B cell (primary cell): ENCODE measurements around the gene MUL1. TPM values are rescaled to one million over a fixed set of nuclear protein-coding genes. Genes with fewer than 3 reads are reported as not detected.

Source experiments
- ATAC-seq: fragments of 200-7000 bp; cut with Tn5 transposase; one replicate; pipeline ENCODE4 v1.10.0; 2021; ENCODE audit warnings: low read depth, mild to moderate bottlenecking, moderate number of reproducible peaks, moderate library complexity
- CTCF ChIA-PET: fragments of 350-600 bp; sonication (Branson Sonifier 250); formaldehyde crosslinking; loops from one replicate; lab custom pipeline; 2021; ENCODE audit warnings: antibody characterized with exemption, inconsistent platforms; lab: Charles Lee
- POLR2A ChIA-PET: fragments of 350-600 bp; sonication (Branson Sonifier 250); formaldehyde crosslinking; loops from one replicate; lab custom pipeline; 2021; ENCODE audit warnings: antibody characterized with exemption; lab: Charles Lee
- DNase-seq: peaks from one replicate; pipeline ENCODE4 v3.0.0; 2013
- H2AFZ ChIP-seq: 2 replicates; pipeline ENCODE4 v1.6.1; 2012; ENCODE audit warnings: mild to moderate bottlenecking, low read depth, low read length; ENCODE audit not compliant: insufficient read depth, poor library complexity, severe bottlenecking
- H3K27ac ChIP-seq, 2 donors: 1 replicate in 1 of 2; 2 replicates in 1 of 2; pipeline ENCODE4 v1.5.1; 2012 to 2013; ENCODE audit warnings: low read length in 2 of 2, mild to moderate bottlenecking in 2 of 2, moderate library complexity in 1 of 2
- H3K27me3 ChIP-seq, 4 experiments: fragments of 200-600 bp in 1 of 4; sonication (generic) in 1 of 4; replicated peaks in 1 of 4; 1 replicate in 2 of 4; 2 replicates in 2 of 4; pipeline versions ENCODE4 v1.6.1 to v1.7.0; 2013 to 2016; ENCODE audit warnings: low read length in 3 of 4, mild to moderate bottlenecking in 2 of 4, mixed read lengths in 1 of 4, moderate library complexity in 1 of 4; ENCODE audit not compliant: insufficient read depth in 4 of 4, control insufficient read depth in 3 of 4; ENCODE audit errors: control extremely low read depth in 1 of 4
- H3K36me3 ChIP-seq, 2 experiments: replicated peaks in 1 of 2; 1 replicate in 1 of 2; 2 replicates in 1 of 2; pipeline versions ENCODE4 v1.6.1 to v1.7.1; 2013; ENCODE audit warnings: low read length in 1 of 2; ENCODE audit not compliant: insufficient read depth in 2 of 2, control insufficient read depth in 1 of 2; ENCODE audit errors: control extremely low read depth in 1 of 2, extremely low read depth in 1 of 2
- H3K4me1 ChIP-seq, 2 donors: fragments of 200-600 bp in 1 of 2; sonication (generic) in 1 of 2; 1 replicate in 1 of 2; 2 replicates in 1 of 2; pipeline versions ENCODE4 v1.5.1 to v1.6.1; 2013 to 2017; ENCODE audit warnings: low read length in 2 of 2; ENCODE audit not compliant: control insufficient read depth in 2 of 2, insufficient read depth in 2 of 2
- H3K4me2 ChIP-seq: replicated peaks from 2 replicates; pipeline ENCODE3; 2012; ENCODE audit warnings: mild to moderate bottlenecking, low read depth, low read length; ENCODE audit not compliant: poor library complexity, severe bottlenecking
- H3K4me3 ChIP-seq, 5 experiments: fragments of 200-600 bp in 1 of 5; sonication (generic) in 1 of 5; 1 replicate in 3 of 5; 2 replicates in 2 of 5; pipeline versions ENCODE4 v1.5.1 to v1.7.0; 2011 to 2016; ENCODE audit warnings: low read length in 4 of 5, mild to moderate bottlenecking in 4 of 5, low read depth in 2 of 5, control low read depth in 1 of 5, moderate library complexity in 1 of 5; ENCODE audit not compliant: insufficient read depth in 1 of 5; ENCODE audit errors: control extremely low read depth in 1 of 5, extremely low read depth in 1 of 5
- H3K79me2 ChIP-seq: fragments of 200-600 bp; sonication (generic); one replicate; pipeline ENCODE4 v1.6.0; 2016; ENCODE audit warnings: low read length; ENCODE audit not compliant: control insufficient read depth, insufficient read depth
- H3K9ac ChIP-seq: fragments of 200-600 bp; sonication (generic); 2 replicates; pipeline ENCODE4 v1.6.1; 2017; ENCODE audit warnings: mild to moderate bottlenecking, low read length, moderate library complexity
- H3K9me3 ChIP-seq, 3 donors: one replicate each; pipeline versions ENCODE4 v1.6.1 to v1.7.1; 2013; ENCODE audit warnings: low read length in 2 of 3; ENCODE audit not compliant: control insufficient read depth in 2 of 3, insufficient read depth in 1 of 3; ENCODE audit errors: control extremely low read depth in 1 of 3
- H4K20me1 ChIP-seq: 2 replicates; pipeline ENCODE4 v1.6.0; 2012; ENCODE audit warnings: mild to moderate bottlenecking, low read length; ENCODE audit not compliant: insufficient read depth, control insufficient read depth, poor library complexity, severe bottlenecking
- H3K27ac Mint-ChIP-seq: one replicate; pipeline ENCODE4 v1.8.0; 2021; ENCODE audit warnings: mixed read lengths
- H3K27me3 Mint-ChIP-seq: one replicate; pipeline ENCODE4 v1.8.0; 2021; ENCODE audit warnings: mixed read lengths
- H3K4me1 Mint-ChIP-seq: one replicate; pipeline ENCODE4 v1.8.0; 2021; ENCODE audit warnings: mixed read lengths
- H3K4me3 Mint-ChIP-seq: one replicate; pipeline ENCODE4 v1.8.0; 2021; ENCODE audit warnings: mixed read lengths
- H3K9me3 Mint-ChIP-seq: one replicate; pipeline ENCODE4 v1.8.0; 2022; ENCODE audit warnings: mixed read lengths; ENCODE audit not compliant: insufficient read depth
- CTCF ChIP-seq: fragments of 200-600 bp; IDR thresholded peaks from one replicate; pipeline ENCODE4 v1.8.0; 2022; ENCODE audit warnings: antibody characterized with exemption, mild to moderate bottlenecking
- EZH2 ChIP-seq: IDR thresholded peaks from 2 replicates; pipeline ENCODE4 v1.6.1; 2012; ENCODE audit warnings: borderline replicate concordance, low read depth, mild to moderate bottlenecking, moderate library complexity, low read length; ENCODE audit not compliant: insufficient read depth, poor library complexity, severe bottlenecking
- WGBS: methylation state at CpG from one replicate; pipeline ENCODE4 v1.1.5; 2013; ENCODE audit warnings: missing lambda C conversion rate; ENCODE audit not compliant: insufficient coverage; 5-methylcytosine and 5-hydroxymethylcytosine counted together
- intact Hi-C: fragments of 100-400 bp; cut with micrococcal nuclease; formaldehyde crosslinking; loops from one replicate; pipeline ENCODE4 v1.10.0; 2022
- polyA plus RNA-seq: library from polyadenylated mRNA; depleted of rRNA; stranded (reverse); fragments of >200 nt; gene quantifications from 2 replicates; pipeline ENCODE4 v1.2.3, GENCODE V29; 2012
- total RNA-seq, 2 donors: library from RNA; stranded (reverse); fragments of 120-200 nt in 1 of 2; gene quantifications; 1 replicate in 1 of 2; 2 replicates in 1 of 2; pipeline versions ENCODE4 v1.2.3 to v1.2.4, GENCODE V29; 2013 to 2022

The MUL1 gene
- total and polyA plus RNA-seq, 2 donors (not counting 1 experiment from before 2014, with no cell fraction given): 11.4 to 23.9 TPM

GRCh38 chr1:20555758-20556120, 47.8 kb upstream of the MUL1 start:
- WGBS: 81% methylated on average over 3 of the region's 4 CpGs
- Histone ChIP-seq H3K79me2 (no peaks in the 10 kb centered on the region), H3K9ac (no peak overlapping the region), H3K4me2 (no peak overlapping the region), H3K36me3 (no peaks in the 10 kb centered on the region), H2AFZ (no peak overlapping the region), H3K4me1 (peaks cover 3 to 8% of the 10 kb centered on the region in 2 donors), H3K9me3 (no peaks in the 10 kb centered on the region), H3K27ac (no peak overlapping the region), H3K4me3 (no peak overlapping the region), H4K20me1 (no peaks in the 10 kb centered on the region), H3K27me3 (peaks cover 0 to 44% (median 14%) of the 10 kb centered on the region in 4 experiments)
- Mint-ChIP-seq H3K9me3 (no peaks in the 10 kb centered on the region), H3K27me3 (peaks cover 31% of the 10 kb centered on the region), H3K4me3 (no peak overlapping the region), H3K4me1 (peaks cover 8% of the 10 kb centered on the region), H3K27ac (no peak overlapping the region)
- no peak for ATAC-seq
- no peak for TF ChIP-seq CTCF
- no peak for TF ChIP-seq EZH2
- ChIA-PET CTCF (no interaction called here), POLR2A (no interaction called here)
- intact Hi-C loops: no loop called here
- no peak for DNase-seq

GRCh38 chr1:20555025-20555757, 47.2 kb upstream of the MUL1 start:
- no peaks in the 10 kb centered on the region for H3K9me3 ChIP-seq
- WGBS: 76% methylated on average over 7 of the region's 7 CpGs
- ATAC-seq (no peak), DNase-seq (no peak)
- POLR2A ChIA-PET: no interaction called here
- H3K27ac Mint-ChIP-seq: no peak overlapping the region
- H3K4me3 Mint-ChIP-seq: no peak overlapping the region
- no peak overlapping the region for H3K27ac ChIP-seq
- H3K27me3 ChIP-seq: peaks cover 0 to 48% (median 16%) of the 10 kb centered on the region in 4 experiments
- H3K4me3 ChIP-seq: no peak overlapping the region
- H2AFZ ChIP-seq: no peak overlapping the region
- no peaks in the 10 kb centered on the region for H3K79me2 ChIP-seq
- intact Hi-C loops: no loop called here
- H3K4me1 ChIP-seq: peaks cover 3 to 8% of the 10 kb centered on the region in 2 donors
- peaks cover 8% of the 10 kb centered on the region for H3K4me1 Mint-ChIP-seq
- CTCF ChIA-PET: no interaction called here
- H4K20me1 ChIP-seq: no peaks in the 10 kb centered on the region
- H3K9ac ChIP-seq: no peak overlapping the region
- H3K9me3 Mint-ChIP-seq: no peaks in the 10 kb centered on the region
- H3K4me2 ChIP-seq: no peak overlapping the region
- peaks cover 31% of the 10 kb centered on the region for H3K27me3 Mint-ChIP-seq
- H3K36me3 ChIP-seq: no peaks in the 10 kb centered on the region
- no peak for TF ChIP-seq CTCF
- no peak for TF ChIP-seq EZH2
